HG02973 (cell line): ENCODE results near the gene SHROOM3.

Experiments used
- ATAC-seq: cut with Tn5 transposase; IDR thresholded peaks from one replicate; pipeline ENCODE4 v1.9.1; 2021; ENCODE audit warnings: moderate library complexity; ENCODE audit not compliant: unreplicated experiment

Gene SHROOM3

DNA sequence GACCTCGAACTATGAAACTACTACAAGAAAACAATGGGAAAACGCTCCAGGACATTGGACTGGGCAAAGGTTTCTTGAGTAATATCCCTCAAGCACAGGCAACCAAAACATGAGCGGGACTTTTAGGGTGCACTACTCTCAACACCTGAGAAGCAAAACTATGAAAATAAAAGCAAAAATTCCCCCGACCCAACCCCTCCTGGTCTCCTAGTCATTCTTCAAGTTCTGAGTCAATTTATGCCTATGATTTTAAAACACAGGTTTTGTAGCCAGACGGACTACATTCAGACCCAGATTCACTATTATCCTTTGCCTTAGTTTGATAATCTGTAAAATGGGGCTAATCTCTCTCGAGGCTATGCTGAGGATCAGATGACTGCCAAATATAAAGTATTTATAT, 365.9 kb downstream of the SHROOM3 start:
- no peak for ATAC-seq

DNA sequence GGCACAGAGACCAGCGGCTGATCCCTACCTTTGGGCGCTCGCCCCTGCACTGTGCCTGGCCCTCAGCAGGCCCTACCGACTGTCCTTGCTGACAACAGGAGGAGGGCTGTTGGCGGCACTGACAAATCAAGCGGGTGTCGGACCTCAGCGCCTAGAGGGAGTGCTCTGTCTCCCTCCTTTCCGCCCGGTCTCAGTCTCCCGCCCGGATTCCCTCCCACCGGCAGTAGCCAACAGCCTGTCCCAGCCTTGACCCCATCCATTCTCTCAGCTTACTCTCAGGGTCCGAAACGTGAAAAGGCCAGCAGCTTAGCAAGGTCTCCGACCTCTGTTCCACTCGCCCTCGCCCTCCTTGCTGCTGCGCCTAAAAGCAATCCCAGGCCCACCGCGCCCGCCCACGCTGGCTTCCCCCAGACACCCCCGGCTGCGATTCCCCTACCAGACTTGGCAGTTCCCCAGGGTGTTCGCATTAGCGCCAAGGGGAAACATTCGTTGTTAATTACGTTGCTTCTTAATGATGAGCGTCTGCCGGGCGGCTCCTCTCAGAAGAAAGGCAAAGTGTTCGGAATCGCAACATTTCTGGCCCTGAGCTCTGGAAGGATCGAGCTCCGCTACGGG, 366.7 kb downstream of the SHROOM3 start:
- ATAC-seq = no peak

DNA sequence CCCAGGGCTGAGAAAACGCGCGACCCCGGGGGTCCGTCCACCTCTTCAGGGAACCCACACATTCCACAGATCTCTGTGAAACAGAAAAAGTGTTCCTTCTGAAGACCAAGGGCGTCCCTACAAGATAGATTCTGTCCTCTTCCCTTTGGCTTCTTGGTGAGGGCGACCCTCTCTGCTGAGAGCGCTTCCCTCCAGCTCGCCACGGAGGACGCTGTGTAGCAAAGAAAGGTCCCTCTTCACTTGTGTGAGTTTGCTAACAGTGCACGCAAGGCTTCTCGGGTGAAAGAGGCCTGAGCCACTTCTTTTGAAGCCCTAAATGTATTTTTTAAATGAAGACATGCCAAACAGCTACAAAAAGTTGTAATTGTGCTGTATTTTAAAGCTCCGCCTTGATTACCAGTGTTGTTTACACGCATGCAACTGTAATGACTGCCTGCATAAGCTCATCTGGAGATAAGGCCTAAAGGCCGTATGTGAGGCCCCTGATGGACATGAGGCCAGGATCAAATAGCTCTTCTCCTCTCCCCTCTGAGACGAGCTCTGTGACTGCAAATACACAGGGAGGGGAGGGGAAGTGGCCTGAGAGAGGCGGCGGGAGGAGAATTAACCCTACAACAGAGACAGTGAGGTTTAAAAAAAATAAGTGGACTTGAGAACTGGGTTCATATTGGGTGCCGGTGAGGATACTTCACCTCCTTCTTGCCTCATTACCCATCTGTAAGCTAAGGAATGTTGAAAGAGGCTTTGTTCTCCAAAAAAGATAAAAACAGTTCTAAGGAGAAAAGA, 367.4 kb downstream of the SHROOM3 start:
- no peak for ATAC-seq

DNA sequence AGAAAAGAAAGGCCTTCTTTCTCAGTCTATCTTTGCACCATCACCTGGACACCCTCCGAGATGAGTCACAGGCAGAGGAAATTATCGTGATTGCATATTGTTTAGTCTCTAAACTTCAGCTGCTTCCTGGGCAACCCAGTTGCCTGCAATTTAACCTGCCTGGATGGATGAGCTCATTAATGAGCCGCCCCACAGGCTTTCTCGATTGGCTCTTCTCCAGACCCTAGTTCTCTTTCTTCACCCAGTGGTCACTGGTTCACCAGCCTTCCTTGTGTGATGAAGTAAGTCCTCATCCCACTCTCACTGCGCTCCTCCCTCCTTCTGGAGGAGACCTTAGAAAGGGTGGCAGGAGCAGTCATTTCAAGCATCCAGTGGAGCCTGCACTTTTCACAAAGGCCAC, 368.5 kb downstream of the SHROOM3 start:
- ATAC-seq = no peak

DNA sequence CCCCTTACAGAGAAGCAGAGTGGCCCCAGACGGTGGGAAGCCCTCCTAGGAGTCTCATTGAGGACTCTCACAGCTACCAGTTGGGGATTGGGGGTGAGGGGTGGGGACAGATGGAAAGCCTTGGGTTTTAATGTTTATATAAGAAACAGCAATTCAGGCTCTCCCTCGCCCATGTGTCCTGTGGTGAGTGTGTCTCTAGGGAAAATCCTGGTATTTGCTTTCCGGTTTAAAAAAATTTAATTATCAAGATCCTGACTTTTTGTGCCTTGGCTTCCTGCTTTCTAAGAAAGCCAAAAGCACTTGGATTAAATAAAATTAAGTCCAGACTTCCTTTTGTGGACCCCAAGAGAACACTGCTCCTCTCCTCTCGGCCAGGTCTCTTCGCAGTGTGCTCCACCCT, 369.1 kb downstream of the SHROOM3 start:
- no peak for ATAC-seq

DNA sequence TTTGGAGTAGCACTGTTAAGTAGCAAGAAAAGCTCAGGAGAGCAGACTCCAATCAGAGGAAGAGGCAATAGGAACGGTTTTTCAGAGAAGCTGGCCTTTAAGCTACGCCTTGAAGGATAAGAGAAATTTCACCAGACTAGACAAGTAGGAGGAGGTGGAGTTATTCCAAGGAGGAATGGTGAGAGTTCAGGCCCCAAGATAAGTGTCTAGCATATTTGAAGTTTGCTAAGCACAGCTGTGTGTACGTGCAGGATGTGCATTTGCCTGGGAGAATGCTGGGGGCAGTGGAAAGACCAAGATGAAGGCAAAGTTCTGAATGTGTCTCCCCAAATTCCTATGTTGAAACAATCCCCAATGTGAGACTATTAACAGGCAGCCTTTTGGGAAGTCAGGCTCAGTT, 371.3 kb downstream of the SHROOM3 start:
- ATAC-seq = no peak

DNA sequence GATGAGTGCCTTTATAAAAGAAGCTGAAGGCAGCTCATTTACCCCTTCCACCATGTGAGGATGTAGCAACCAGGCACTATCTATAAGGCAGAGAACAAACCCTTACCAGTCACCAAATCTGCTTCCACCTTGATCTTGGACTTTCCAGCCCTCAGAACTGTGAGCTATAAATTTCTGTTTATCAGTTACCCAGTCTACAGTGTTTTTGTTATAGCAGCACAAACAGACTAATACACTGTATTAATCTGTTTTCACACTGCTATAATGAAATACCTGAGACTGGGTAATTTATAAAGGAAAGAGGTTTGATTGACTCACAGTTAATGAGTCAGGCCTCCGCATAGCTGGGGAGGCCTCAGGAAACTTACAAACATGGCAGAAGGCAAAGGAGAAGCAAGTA, 371.7 kb downstream of the SHROOM3 start:
- ATAC-seq = no peak

DNA sequence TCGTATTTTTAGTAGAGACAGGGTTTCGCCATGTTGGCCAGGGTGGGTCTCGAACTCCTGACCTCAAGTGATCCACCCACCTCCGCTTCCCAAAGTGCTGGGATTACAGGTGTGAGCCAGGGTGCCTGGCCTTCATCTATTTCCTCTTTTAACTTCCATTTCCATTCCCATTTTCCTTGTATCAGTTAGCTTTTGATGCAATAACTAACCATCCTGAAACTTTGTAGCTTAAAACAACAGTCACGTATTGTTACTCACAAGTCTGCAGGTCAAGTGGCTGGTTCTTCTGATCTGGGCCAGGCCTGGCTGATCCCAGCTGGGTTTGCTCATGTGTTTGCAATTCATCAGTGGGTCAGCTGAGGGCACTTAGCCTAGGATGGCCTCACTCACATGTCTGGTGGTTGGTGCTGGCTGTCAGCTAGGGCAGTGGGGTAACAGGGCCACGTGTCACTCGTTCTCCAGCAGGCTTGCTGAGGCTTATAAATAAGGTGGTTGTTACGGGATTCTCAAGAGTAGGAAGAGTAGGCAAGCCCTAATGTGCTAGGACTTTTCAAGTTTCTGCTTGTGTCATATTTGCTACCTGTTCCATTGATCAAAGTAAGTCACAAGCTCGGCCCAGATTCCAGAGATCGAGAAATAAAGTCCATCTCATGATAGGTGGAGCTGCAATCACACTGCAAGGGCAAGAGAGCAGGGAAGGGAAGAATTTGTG, 374.7 kb downstream of the SHROOM3 start:
- no peak for ATAC-seq

DNA sequence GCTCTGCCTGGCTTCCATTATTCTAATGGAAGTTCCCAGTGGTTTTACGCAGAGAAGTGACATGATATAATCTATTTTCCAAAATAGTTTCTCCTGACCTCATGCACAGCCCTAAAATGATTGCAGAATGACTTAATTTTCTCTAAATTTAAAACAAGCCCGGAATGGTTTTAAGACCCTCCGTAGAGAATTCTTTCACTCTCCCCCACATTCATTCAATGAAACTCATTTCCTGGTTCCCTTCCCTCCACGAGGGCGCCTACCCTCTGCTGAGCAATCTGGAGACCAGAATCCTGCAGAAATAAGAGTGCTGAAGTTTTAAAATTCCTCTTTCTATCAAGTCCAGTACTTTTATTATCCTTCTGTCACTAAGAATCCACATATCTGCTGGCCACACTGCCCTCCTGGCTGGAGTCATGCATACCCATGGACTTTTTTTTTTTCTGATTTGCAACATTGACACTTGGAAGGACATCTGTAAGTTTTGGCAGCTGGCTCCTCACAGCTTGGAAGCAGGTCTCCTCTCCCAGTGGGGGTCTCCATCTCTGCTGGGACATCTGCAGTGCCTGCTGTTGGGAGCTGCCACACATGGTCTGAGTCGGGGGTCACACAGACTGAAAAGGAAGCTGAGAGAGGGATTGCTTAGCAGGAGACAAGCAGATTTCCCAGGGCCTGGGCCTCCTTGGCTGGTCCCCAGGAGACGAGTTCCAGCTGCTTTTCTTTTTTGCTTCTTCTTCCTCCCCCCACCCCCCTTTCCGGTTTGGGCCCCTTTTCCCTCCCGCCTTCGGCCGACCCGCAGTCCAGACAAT, 376.8 kb downstream of the SHROOM3 start:
- ATAC-seq = no peak

DNA sequence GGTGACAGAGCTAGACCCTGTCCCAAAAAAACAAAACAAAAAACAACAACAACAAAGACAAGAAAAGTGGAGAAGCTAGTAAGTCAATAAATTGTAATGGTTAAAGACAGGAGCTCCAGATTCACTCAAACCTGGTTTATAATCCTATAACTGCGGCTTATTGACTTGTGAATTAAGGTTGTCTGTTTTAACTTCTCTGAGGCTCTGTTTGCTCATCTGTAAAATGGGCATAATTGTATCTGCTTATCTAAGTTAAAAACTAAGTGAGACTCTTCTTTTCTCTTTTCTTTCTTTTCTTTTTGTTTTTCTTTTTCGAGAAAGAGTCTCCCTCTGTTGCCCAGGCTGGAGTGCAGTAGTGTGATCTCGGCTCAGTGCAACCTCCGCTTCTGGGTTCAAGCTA, 378.0 kb downstream of the SHROOM3 start:
- ATAC-seq = no peak

DNA sequence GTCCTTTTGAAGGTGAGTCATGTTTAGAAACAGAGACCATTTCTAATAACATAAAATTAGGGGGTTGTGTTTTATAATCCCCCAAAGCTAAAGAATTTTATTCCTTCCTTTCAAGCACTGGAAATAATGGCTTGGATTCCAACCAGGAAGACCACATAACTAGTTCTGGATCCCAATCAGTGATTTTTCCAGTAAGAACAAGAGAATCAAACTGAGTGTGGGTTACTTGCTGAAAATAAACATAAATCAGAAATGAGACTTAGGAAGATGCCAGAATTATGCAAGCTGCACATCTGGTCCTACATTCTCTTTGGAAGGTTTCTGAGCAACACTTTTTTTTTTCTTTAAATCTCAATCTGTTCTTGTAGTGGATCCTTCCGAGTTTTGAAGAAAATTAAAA, 386.6 kb downstream of the SHROOM3 start:
- no peak for ATAC-seq

DNA sequence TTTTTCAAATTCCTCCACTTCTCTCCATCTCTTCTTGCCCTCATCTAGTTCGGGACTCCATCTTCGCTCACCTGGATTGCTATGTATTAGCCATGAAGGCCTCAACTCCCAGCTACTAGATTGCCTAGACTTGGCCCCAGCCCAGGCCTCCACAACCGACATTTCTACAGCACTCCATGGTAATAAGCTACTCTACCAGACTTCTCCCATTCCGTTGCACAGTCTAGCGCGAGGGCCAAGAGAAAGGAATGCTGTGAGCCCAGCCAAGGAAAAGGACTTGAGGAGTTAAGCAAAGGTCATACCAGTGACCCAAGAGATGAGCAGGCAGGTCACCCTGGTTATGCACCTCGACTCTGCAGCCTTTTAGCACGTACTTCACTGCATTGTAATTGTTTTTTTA, 387.3 kb downstream of the SHROOM3 start:
- ATAC-seq = no peak

DNA sequence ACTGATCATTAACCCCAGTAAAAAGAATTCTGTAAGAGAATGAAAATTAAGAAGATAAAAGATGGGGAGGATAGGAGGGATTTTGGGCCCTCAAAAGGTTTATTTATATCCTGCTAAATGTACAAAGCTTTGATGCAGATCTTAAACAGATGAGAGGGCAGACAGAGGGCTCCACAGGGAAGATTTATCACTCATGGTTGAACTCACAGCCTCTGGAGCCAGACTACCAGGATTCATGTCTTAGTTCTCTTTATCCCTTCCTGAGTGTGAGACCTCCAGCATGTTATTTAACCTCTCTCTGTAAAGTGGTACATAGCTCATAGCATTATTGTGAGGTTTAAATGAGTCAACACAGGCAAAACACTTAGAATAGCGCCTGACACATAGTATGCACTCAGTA, 388.5 kb downstream of the SHROOM3 start:
- no peak for ATAC-seq

DNA sequence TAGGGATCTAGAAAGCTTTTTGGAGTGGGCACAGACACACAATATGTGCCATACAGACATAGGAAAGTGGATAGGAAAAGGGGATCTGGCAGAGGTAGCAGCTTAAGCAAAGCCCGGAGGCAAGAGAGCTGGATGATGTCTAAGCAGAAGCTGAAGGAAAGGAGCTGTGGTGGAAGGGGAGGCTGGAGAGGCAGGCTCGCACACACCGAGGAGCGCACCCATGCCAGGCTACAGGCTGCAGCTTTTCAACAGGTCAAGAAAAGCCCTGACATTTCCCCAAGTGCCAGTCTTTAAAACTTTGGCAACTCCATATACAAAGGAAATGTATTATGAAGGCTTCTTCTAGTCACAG, 395.6 kb downstream of the SHROOM3 start:
- ATAC-seq = no peak

DNA sequence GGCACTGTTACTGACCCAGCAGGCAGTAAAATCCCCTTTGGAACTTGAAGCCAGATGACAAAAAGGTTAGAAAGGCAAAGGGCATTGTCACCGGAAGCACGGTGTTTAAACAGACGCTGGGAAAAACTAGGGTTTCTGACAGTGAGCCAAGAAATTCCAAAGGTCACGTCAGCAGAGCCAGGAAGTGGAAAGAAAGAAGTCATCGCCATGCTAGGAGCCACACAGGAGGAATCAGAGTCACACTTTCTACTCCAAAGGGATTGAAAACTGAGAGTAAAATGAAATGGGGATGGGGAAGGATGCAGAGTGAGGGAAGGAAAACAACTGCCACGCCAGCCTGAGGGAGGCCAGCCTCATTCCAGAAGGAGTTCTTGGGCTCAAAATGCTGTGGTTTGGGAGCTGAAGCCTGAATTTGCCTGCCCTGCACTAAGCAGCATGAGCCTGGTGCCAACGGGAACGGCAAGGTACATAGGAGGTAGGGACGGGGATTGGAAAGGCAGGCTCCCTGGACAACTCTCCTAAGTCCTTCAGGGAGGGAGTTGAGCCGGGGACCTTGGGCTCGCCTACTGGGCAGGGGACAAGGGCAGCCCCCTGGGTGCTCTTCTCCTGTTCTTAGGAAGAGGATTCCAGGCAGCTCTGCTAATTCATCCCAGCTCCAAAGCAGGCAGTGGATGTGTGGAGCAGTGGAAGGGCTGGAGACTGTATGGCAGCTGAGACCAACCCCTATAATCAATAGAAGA, 396.1 kb downstream of the SHROOM3 start:
- no peak for ATAC-seq

DNA sequence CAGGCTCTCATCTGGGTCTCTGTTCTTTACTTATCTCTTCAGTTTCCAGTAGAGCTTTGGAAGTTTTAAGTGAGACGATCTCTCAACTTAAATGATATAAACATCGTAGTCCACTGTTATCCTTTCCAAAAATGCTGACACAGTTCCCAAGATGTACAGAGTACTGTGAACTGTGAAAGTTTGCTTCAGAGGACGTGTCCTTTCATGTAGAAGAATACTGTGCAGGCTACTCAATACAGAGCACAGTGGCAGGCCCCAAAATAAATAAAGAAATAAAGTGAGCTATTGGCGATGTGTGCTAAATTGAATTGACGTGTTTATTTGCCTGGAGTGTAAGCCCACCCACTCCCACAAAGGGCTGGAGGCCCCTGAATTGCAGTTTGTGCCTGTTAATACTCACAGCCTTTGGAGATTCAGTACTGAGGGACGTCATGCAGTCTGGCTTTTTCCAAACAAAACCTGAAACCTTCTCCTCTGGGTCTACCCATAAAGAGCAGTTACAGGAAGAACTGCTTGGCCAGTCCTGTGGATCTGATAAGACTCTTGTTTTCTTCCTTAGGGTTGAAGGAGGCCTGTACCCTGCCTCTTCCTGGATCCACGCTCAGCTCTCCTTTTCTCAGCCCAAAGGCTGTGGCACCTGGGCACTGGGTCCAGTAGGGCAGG, 396.8 kb downstream of the SHROOM3 start:
- no peak for ATAC-seq
